Glutamatergic neuron (in vitro differentiated cells): ENCODE results near the gene KRTAP10-10. TPM values are rescaled to one million over a fixed set of nuclear protein-coding genes. Genes with fewer than 3 reads are reported as not detected.

Experiments
- DNase-seq: peaks from one replicate; pipeline ENCODE4 v3.0.0; 2022
- H3K27ac Mint-ChIP-seq: one replicate; pipeline ENCODE4 v1.8.0; 2020; ENCODE audit warnings: mild to moderate bottlenecking, mixed read lengths, inconsistent platforms; ENCODE audit not compliant: unreplicated experiment
- H3K27me3 Mint-ChIP-seq: one replicate; pipeline ENCODE4 v1.8.0; 2020; ENCODE audit warnings: mild to moderate bottlenecking, moderate library complexity, mixed read lengths, inconsistent platforms; ENCODE audit not compliant: unreplicated experiment
- H3K36me3 Mint-ChIP-seq: one replicate; pipeline ENCODE4 v1.8.0; 2020; ENCODE audit warnings: mild to moderate bottlenecking, mixed read lengths, inconsistent platforms; ENCODE audit not compliant: unreplicated experiment
- H3K4me1 Mint-ChIP-seq: one replicate; pipeline ENCODE4 v1.8.0; 2020; ENCODE audit warnings: mild to moderate bottlenecking, low read depth, mixed read lengths, inconsistent platforms; ENCODE audit not compliant: unreplicated experiment
- H3K4me3 Mint-ChIP-seq: one replicate; pipeline ENCODE4 v1.8.0; 2020; ENCODE audit warnings: mild to moderate bottlenecking, mixed read lengths, inconsistent platforms; ENCODE audit not compliant: unreplicated experiment
- H3K9me3 Mint-ChIP-seq: one replicate; pipeline ENCODE4 v1.8.0; 2020; ENCODE audit warnings: mild to moderate bottlenecking, moderate library complexity, mixed read lengths, inconsistent platforms; ENCODE audit not compliant: unreplicated experiment
- total RNA-seq: library from RNA; stranded (reverse); fragmentation: NEBNext Ultra II Directional; extraction: Animal tissue kit (Norgen Biotek cat#: 25700); gene quantifications from one replicate; pipeline ENCODE4 v1.2.1, GENCODE V29; 2021; ENCODE audit not compliant: unreplicated experiment
- TF ChIP-seq, protein P1 (sequence below): fragments of 200-600 bp; sonication (generic); IDR thresholded peaks from one replicate; pipeline ENCODE4 v1.5.0; 2021; ENCODE audit not compliant: partially characterized antibody, unreplicated experiment

The KRTAP10-10 gene
- total RNA-seq, 1 donor from 2014 or later: not detected

GRCh38 chr21:44601596-44602462 lies 35.3 kb upstream of the KRTAP10-10 start:
- no peak for DNase-seq
- Mint-ChIP-seq H3K36me3 (peaks cover 6% of the 10 kb centered on the region), H3K4me3 (no peak overlapping the region), H3K4me1 (peaks cover 3% of the 10 kb centered on the region), H3K9me3 (peaks cover 9% of the 10 kb centered on the region), H3K27ac (no peak overlapping the region), H3K27me3 (peaks cover 2% of the 10 kb centered on the region)
- TF ChIP-seq, protein P1, sequence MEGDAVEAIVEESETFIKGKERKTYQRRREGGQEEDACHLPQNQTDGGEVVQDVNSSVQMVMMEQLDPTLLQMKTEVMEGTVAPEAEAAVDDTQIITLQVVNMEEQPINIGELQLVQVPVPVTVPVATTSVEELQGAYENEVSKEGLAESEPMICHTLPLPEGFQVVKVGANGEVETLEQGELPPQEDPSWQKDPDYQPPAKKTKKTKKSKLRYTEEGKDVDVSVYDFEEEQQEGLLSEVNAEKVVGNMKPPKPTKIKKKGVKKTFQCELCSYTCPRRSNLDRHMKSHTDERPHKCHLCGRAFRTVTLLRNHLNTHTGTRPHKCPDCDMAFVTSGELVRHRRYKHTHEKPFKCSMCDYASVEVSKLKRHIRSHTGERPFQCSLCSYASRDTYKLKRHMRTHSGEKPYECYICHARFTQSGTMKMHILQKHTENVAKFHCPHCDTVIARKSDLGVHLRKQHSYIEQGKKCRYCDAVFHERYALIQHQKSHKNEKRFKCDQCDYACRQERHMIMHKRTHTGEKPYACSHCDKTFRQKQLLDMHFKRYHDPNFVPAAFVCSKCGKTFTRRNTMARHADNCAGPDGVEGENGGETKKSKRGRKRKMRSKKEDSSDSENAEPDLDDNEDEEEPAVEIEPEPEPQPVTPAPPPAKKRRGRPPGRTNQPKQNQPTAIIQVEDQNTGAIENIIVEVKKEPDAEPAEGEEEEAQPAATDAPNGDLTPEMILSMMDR: no peak

DNA sequence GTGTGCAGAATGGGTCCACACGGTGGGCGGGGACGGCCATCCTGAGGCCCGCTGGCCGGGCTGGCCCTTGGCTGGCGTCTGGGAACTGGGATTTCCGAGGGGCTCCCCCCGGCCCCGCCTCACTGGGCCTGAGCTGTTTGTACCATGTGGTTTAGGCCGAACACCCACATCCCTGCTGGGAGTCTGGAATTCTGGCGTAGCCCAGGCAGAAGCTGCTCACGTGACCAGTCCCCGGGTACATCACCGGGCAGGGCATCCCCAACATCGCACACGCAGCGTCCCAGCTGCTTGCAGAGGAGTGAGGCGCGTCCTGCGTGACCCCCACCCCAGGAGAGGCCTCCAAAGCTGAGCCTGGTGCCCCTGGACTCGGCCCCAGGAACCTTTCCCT lies 34.7 kb upstream of the KRTAP10-10 start:
- no peak for DNase-seq
- H3K4me1 Mint-ChIP-seq: peaks cover 3% of the 10 kb centered on the region
- H3K4me3 Mint-ChIP-seq: no peak overlapping the region
- H3K27me3 Mint-ChIP-seq: peaks cover 2% of the 10 kb centered on the region
- peaks cover 10% of the 10 kb centered on the region for H3K36me3 Mint-ChIP-seq
- no peak overlapping the region for H3K27ac Mint-ChIP-seq
- TF ChIP-seq, protein P1: no peak
- peaks cover 6% of the 10 kb centered on the region for H3K9me3 Mint-ChIP-seq

DNA sequence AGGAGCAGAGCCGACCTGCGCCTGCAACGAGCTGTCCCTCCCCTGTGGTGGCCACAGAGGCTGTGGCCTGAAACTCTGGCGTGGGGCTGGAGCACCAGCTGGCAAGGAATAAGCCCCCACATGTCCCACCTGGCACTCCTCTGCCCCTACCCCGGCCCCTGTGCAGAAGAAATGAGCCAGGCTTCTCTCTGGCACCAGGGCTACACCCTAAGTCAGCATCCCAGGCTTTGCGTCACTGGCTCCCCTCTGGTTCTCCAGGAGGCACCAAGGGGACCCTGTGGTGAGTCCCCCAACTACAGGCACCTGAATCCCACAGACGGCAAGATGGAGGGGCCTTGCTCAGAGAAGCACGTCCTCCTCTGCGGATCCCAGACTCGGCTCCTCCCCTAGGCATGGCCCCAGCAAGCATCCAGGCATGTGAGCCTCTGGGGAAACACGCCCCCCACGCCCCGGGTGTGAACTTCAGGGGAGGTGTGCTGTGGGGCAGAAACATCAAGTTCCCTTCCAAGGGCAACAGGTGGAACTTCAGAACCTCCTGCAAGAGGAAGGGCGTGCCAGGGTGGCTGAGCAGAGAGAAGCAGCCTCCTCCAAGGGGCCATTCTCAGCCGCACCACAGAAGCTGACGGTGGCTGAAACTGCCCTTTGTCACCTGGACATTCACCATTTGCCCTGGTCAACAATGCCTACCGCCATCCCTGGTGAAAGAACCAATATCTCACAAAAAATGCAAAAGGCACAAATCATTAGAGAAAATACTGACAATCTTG lies 33.9 kb upstream of the KRTAP10-10 start:
- Mint-ChIP-seq H3K4me3 (no peak overlapping the region), H3K27me3 (peaks cover 2% of the 10 kb centered on the region), H3K27ac (no peak overlapping the region), H3K4me1 (no peaks in the 10 kb centered on the region), H3K9me3 (peaks cover 6% of the 10 kb centered on the region), H3K36me3 (peaks cover 15% of the 10 kb centered on the region)
- TF ChIP-seq, protein P1: no peak
- no peak for DNase-seq

DNA sequence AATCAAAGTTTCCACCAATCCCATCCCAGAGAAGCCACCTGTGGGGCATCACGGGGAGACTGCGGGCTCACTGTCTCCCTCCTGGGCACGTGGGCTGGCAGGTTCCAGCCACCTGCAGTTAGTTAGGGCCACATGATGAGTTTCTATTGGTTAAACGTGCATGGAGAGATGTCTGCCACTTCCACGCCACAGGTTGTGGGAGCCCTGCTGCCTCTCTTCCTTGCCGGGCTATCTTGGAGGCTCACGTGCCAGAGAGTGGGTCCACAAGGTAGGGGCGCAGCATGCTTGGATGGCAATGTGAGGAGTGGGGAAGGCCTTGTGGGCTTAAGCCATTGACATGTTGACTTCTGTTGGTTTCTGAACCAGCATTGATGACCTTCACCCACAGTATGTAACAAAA lies 33.2 kb upstream of the KRTAP10-10 start:
- H3K27me3 Mint-ChIP-seq: peaks cover 2% of the 10 kb centered on the region
- TF ChIP-seq, protein P1: no peak
- DNase-seq: no peak
- no peak overlapping the region for H3K4me3 Mint-ChIP-seq
- H3K9me3 Mint-ChIP-seq: peaks cover 4% of the 10 kb centered on the region
- no peaks in the 10 kb centered on the region for H3K4me1 Mint-ChIP-seq
- H3K27ac Mint-ChIP-seq: no peak overlapping the region
- peaks cover 11% of the 10 kb centered on the region for H3K36me3 Mint-ChIP-seq

GRCh38 chr21:44606495-44606894 lies 30.7 kb upstream of the KRTAP10-10 start:
- peaks cover 2% of the 10 kb centered on the region for H3K27me3 Mint-ChIP-seq
- no peaks in the 10 kb centered on the region for H3K4me1 Mint-ChIP-seq
- no peak overlapping the region for H3K27ac Mint-ChIP-seq
- H3K9me3 Mint-ChIP-seq: peaks cover 4% of the 10 kb centered on the region
- peaks cover 30% of the 10 kb centered on the region for H3K36me3 Mint-ChIP-seq
- no peak overlapping the region for H3K4me3 Mint-ChIP-seq
- TF ChIP-seq, protein P1: no peak
- no peak for DNase-seq
